Measurements from ENCODE around the gene STC2.
A peak's percentile ranks its signal among the peaks of the same experiment; 100 is the strongest.
"Not testable (repeated sequence)": the region's sequence is repeated elsewhere in the genome, so short reads cannot be mapped to it uniquely, and the experiment has no call there.

STC2 gene, protein sequence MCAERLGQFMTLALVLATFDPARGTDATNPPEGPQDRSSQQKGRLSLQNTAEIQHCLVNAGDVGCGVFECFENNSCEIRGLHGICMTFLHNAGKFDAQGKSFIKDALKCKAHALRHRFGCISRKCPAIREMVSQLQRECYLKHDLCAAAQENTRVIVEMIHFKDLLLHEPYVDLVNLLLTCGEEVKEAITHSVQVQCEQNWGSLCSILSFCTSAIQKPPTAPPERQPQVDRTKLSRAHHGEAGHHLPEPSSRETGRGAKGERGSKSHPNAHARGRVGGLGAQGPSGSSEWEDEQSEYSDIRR

GRCh38 chr5:173327948-173328843 is at the start of gene STC2:
TSS of gene STC2 (minus strand) at chr5:173328414. CDS start at chr5:173328193, 221 bp downstream.
- Histone ChIP-seq H3K36me3 (peaks cover 18% of the 10 kb centered on the region), H3K4me2 (peak within 1 kb of the TSS; percentile 87), H3K9ac (peak within 1 kb of the TSS; percentile 86), H3K27ac (peak within 1 kb of the TSS; percentile 87), H3K9me3 (peaks cover 13% of the 10 kb centered on the region; the same call in 1 of the 2 replicates), H3K27me3 (peaks cover 30% of the 10 kb centered on the region), H4K20me1 (peaks cover 35% of the 10 kb centered on the region), H3K4me3 (peak within 1 kb of the TSS; percentile 83), H3K4me1 (peaks cover 62% of the 10 kb centered on the region)
- no peak for TF ChIP-seq Cebpa-rat (IDR thresholded peaks at IDR 0.05)

- H3K9ac ChIP-seq, result no peak overlapping the region
- no peaks in the 10 kb centered on the region for H3K27me3 ChIP-seq
- TF ChIP-seq Cebpa-rat (IDR thresholded peaks at IDR 0.05), result no peak
- peak overlapping the region; percentile 26; the same call in 1 of the 2 replicates for H3K4me2 ChIP-seq
- H3K4me3 ChIP-seq, result no peak overlapping the region
- peaks cover 8% of the 10 kb centered on the region for H3K4me1 ChIP-seq
- H3K27ac ChIP-seq, result no peak overlapping the region
- no peaks in the 10 kb centered on the region for H4K20me1 ChIP-seq
- H3K36me3 ChIP-seq, result no peaks in the 10 kb centered on the region
- peaks cover 14% of the 10 kb centered on the region for H3K9me3 ChIP-seq
Measured at GRCh38 chr5:173371400-173371799, 43.2 kb upstream of the STC2 start.

DNA sequence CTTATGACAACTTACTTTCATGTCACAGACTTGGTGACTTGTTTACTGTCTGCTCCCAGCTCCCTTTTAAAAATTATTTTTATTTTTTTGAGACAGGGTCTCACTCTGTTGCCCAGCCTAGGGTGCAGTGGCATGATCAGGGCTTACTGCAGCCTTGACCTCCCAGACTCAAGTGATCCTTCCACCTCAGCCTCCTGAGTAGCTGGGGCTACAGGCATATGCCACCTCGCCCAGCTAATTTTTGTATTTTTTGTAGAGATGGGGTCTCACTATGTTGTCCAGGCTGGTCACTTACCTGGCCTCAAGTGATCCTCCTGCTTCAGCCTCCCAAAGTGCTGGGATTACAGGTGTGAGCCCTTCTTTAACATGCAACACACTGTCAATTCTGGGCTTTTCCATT is 35.2 kb upstream of the STC2 start:
- H3K9ac ChIP-seq, H3K4me3 ChIP-seq, H3K36me3 ChIP-seq, H3K27ac ChIP-seq, H4K20me1 ChIP-seq, H3K4me2 ChIP-seq, H3K27me3 ChIP-seq: not testable (repeated sequence)
- H3K9me3 ChIP-seq, result peaks cover 19% of the 10 kb centered on the region; the same call in 1 of the 2 replicates
- H3K4me1 ChIP-seq, result peaks cover 10% of the 10 kb centered on the region

- Histone ChIP-seq H4K20me1 (no peaks in the 10 kb centered on the region), H3K27ac (no peak overlapping the region), H3K4me1 (peaks cover 18% of the 10 kb centered on the region), H3K4me2 (no peak overlapping the region), H3K9ac (no peak overlapping the region), H3K27me3 (0 out of 2 replicates have a peak, but pooled peaks cover 3% of the 10 kb centered on the region), H3K9me3 (no peaks in the 10 kb centered on the region), H3K4me3 (no peak overlapping the region), H3K36me3 (no peaks in the 10 kb centered on the region)
- no peak for TF ChIP-seq Cebpa-rat (IDR thresholded peaks at IDR 0.05)
Measured at GRCh38 chr5:173355561-173355960, 27.3 kb upstream of the STC2 start.

DNA sequence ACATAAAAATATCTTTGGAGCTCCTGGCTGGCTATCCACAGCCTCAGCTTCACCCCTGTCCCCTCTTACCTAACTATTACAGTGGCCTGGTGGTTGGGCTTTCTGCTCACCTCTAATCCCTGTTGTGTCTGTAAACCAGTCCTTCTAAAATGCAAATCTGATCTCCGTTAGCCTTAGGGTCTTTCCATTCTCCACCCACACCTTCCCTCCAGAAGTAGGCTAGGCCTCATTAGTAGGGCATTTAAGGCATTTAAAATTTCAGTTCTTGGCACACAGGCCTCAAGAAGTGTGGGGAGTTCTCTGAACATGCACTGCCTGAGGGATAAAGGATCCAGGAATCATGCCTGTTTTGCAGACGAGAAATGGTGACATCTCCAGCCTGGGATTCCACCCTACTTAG is 26.4 kb upstream of the STC2 start:
- Histone ChIP-seq H4K20me1 (no peaks in the 10 kb centered on the region), H3K4me2 (no peak overlapping the region), H3K9ac (no peak overlapping the region), H3K27me3 (0 out of 2 replicates have a peak, but pooled peaks cover 3% of the 10 kb centered on the region), H3K9me3 (no peaks in the 10 kb centered on the region), H3K27ac (no peak overlapping the region), H3K36me3 (no peaks in the 10 kb centered on the region), H3K4me3 (no peak overlapping the region), H3K4me1 (peaks cover 14% of the 10 kb centered on the region)
- no peak for TF ChIP-seq Cebpa-rat (IDR thresholded peaks at IDR 0.05)

DNA sequence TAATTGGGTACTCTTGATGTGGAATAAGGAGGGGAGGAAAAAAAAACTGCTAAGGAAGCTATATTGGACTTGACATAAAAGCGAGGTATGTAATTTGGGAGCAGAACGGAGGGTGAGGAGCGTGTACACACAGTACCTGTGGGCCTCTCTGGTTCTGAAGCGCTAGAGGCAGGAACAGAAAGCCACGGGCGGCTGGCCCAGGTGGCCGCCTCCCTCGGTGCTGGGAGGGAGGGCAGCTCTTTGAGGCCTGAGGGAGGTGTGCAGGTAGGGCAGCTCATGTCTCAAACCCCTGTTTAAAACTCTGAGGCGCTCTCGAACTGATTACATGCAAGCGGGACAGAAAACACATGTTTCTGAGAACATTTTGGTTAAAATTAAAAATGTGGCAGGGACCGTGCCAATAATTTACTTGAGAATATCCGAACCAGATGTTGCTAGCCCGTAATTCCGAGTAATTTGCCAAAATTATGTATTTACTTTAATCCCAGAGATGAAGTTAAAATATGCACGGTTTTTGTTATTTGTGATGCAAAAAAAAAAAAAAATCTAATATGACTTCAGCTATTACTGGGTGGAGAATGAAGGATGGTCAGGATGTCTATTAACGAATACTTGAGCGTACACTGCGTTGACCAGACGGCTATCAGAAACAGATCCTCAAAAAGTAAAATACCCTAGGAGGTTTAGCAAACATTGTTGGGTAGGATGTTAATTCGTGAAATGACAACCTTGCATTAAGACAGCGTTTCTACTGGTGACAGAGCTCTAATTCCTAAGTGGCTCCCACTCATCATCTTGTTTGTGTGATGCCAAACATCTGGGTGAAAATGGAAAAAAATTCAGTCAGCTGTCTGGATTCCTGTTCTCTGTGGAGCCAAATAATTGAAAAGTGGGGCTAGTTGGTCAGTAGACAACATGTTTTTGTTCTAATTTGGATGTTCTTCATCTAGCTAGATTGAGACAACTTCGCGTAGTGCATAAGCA is 24.4 kb upstream of the STC2 start:
- Histone ChIP-seq H3K4me2 (peak overlapping the region; percentile 58), H3K36me3 (no peaks in the 10 kb centered on the region), H3K9me3 (no peaks in the 10 kb centered on the region), H3K27me3 (0 out of 2 replicates have a peak, but pooled peaks cover 3% of the 10 kb centered on the region), H3K27ac (no peak overlapping the region), H3K9ac (no peak overlapping the region), H3K4me3 (no peak overlapping the region), H4K20me1 (no peaks in the 10 kb centered on the region), H3K4me1 (peaks cover 14% of the 10 kb centered on the region)
- TF ChIP-seq Cebpa-rat (IDR thresholded peaks at IDR 0.05), result no peak

DNA sequence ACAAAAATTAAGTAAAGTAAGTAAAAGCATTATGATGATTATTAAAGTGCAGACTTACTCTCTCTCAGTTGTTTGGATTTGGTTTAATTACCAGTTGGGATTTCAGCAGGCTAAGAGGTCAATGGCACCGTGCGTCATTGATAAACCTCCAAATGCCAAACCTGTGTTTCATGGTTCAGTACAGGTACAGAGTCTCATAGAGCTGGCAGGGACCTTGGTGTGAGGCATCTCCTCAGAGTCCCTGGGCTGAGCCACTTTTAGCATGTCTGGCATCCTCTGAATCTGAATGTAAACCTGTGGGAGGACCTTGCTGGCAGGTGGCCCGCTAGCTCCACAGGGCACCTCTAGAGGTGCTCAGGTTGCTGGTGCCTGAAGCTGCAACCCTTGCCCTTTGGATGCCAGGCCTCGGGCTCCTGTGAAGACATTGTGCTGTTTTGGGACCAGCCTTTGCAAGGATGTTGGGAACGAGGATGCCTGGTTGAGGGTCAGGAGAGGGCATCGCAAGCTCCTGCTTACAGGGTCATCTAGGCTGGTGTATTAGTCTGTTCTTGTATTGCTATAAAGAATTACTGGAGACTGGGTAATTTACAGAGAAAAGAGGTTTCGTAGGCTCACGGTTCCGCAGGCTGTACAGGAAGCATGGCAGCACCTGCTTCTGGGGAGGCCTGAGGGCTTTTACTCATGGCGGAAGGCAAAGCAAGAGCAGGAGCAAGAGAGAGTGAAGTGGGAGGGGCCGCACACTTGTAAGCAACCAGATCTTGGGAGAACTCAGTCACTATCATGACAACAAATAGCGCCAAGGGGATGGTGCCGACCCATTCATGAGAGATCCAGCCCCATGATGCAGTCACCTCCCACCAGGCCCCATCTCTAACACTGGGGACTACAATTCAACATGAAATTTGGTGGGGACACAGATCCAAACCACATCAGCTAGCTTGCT is 14.9 kb upstream of the STC2 start:
- Histone ChIP-seq H3K9me3 (no peaks in the 10 kb centered on the region), H3K4me2 (no peak overlapping the region), H4K20me1 (no peaks in the 10 kb centered on the region), H3K4me1 (peaks cover 17% of the 10 kb centered on the region), H3K27me3 (no peaks in the 10 kb centered on the region), H3K36me3 (no peaks in the 10 kb centered on the region), H3K9ac (no peak overlapping the region), H3K4me3 (no peak overlapping the region), H3K27ac (no peak overlapping the region)
- TF ChIP-seq Cebpa-rat (IDR thresholded peaks at IDR 0.05), result no peak

GRCh38 chr5:173341961-173342430 is 13.8 kb upstream of the STC2 start:
- peaks cover 17% of the 10 kb centered on the region for H3K4me1 ChIP-seq
- no peaks in the 10 kb centered on the region for H3K36me3 ChIP-seq
- no peak overlapping the region for H3K27ac ChIP-seq
- H3K27me3 ChIP-seq, result no peaks in the 10 kb centered on the region
- H3K4me3 ChIP-seq, result no peak overlapping the region
- no peak for TF ChIP-seq Cebpa-rat (IDR thresholded peaks at IDR 0.05)
- H3K4me2 ChIP-seq, result no peak overlapping the region
- no peaks in the 10 kb centered on the region for H3K9me3 ChIP-seq
- no peaks in the 10 kb centered on the region for H4K20me1 ChIP-seq
- H3K9ac ChIP-seq, result no peak overlapping the region
